HFFc6 (cell line): ENCODE measurements around the gene DTX3. TPM values are rescaled to one million over a fixed set of nuclear protein-coding genes. Genes with fewer than 3 reads are reported as not detected.

Experiments
- DNase-seq: peaks from one replicate; pipeline ENCODE4 v3.0.0-alpha.2; 2018
- H3K27ac Mint-ChIP-seq: 2 replicates; pipeline ENCODE4 v1.8.0; 2020; ENCODE audit warnings: mild to moderate bottlenecking, mixed read lengths
- H3K27me3 Mint-ChIP-seq: 2 replicates; pipeline ENCODE4 v1.8.0; 2021; ENCODE audit warnings: mild to moderate bottlenecking, moderate library complexity, mixed read lengths; ENCODE audit not compliant: insufficient read depth
- H3K36me3 Mint-ChIP-seq: 2 replicates; pipeline ENCODE4 v1.8.0; 2021; ENCODE audit warnings: low read depth, mixed read lengths
- H3K4me1 Mint-ChIP-seq: 2 replicates; pipeline ENCODE4 v1.8.0; 2020; ENCODE audit warnings: low read depth, mixed read lengths
- H3K4me3 Mint-ChIP-seq: 2 replicates; pipeline ENCODE4 v1.8.0; 2020; ENCODE audit warnings: mild to moderate bottlenecking, moderate library complexity, mixed read lengths
- H3K9me3 Mint-ChIP-seq: 2 replicates; pipeline ENCODE4 v1.8.0; 2020; ENCODE audit warnings: mild to moderate bottlenecking, mixed read lengths
- CTCF ChIP-seq: fragments of 200-600 bp; sonication (generic); IDR thresholded peaks from 2 replicates; pipeline ENCODE4 v1.5.0; 2021; ENCODE audit warnings: antibody characterized with exemption, mild to moderate bottlenecking
- total RNA-seq, 6 experiments: library from RNA; stranded (reverse); fragmentation: NEBNext Ultra II Directional; extraction: Animal tissue kit (Norgen Biotek cat#: 25700); gene quantifications; 2 replicates in 1 of 6; 3 replicates in 5 of 6; pipeline ENCODE4 v1.2.3, GENCODE V29; 2021

The DTX3 gene
- total RNA-seq, 6 experiments from 2014 or later, result 17.7 to 21.0 (median 19.2) TPM

- Mint-ChIP-seq H3K4me3 (no peak overlapping the region), H3K27ac (no peak overlapping the region), H3K4me1 (peaks cover 6% of the 10 kb centered on the region; the same call in 1 of the 2 replicates), H3K36me3 (no peaks in the 10 kb centered on the region; the same call in 1 of the 2 replicates), H3K27me3 (peaks cover 29% of the 10 kb centered on the region), H3K9me3 (no peaks in the 10 kb centered on the region)
- no peak for TF ChIP-seq CTCF
- no peak for DNase-seq
Observed at GRCh38 chr12:57624441-57625220, 20.0 kb downstream of the DTX3 start.

DNA sequence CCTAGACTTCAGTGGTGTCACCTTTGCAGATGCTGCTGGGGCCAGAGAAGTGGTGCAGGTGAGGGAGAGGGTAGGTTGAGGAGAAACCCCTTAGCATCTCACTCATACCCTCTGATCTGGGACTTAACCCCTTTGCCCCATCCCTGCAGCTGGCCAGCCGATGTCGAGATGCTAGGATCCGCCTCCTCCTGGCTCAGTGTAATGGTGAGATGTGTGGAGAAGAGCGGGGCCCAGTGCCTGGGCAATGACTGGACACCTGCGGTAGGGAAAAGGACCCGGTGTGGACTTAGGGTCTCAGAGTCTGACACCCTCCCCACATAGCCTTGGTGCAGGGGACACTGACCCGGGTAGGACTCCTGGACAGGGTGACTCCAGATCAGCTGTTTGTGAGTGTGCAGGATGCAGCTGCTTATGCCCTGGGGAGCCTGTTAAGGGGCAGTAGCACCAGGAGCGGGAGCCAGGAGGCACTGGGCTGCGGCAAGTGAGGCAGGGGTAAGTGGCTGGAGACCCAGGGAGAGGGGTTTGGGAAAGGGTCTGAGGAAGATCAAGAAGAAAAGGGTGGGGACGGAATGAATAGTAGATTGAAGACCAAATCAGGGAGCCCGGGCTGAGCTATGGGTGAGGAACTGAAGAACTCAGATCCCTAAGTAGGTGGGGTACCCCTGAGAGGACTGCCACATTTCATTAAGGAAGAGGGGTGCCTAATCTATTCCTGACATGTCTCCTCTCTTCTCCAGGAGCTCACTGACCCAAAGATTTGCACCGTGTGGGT, 20.8 kb downstream of the DTX3 start:
- H3K27ac Mint-ChIP-seq, result no peak overlapping the region
- no peak for TF ChIP-seq CTCF
- H3K9me3 Mint-ChIP-seq, result no peaks in the 10 kb centered on the region
- no peak for DNase-seq
- H3K27me3 Mint-ChIP-seq, result peaks cover 29% of the 10 kb centered on the region
- H3K4me1 Mint-ChIP-seq, result peaks cover 6% of the 10 kb centered on the region; the same call in 1 of the 2 replicates
- no peaks in the 10 kb centered on the region; the same call in 1 of the 2 replicates for H3K36me3 Mint-ChIP-seq
- H3K4me3 Mint-ChIP-seq, result no peak overlapping the region

GRCh38 chr12:57626111-57626920, 21.7 kb downstream of the DTX3 start:
- H3K27ac Mint-ChIP-seq, result no peak overlapping the region
- H3K4me3 Mint-ChIP-seq, result no peak overlapping the region
- H3K36me3 Mint-ChIP-seq, result no peaks in the 10 kb centered on the region; the same call in 1 of the 2 replicates
- H3K9me3 Mint-ChIP-seq, result no peaks in the 10 kb centered on the region
- H3K27me3 Mint-ChIP-seq, result peaks cover 29% of the 10 kb centered on the region
- peaks cover 6% of the 10 kb centered on the region; the same call in 1 of the 2 replicates for H3K4me1 Mint-ChIP-seq
- DNase-seq, result no peak
- no peak for TF ChIP-seq CTCF

DNA sequence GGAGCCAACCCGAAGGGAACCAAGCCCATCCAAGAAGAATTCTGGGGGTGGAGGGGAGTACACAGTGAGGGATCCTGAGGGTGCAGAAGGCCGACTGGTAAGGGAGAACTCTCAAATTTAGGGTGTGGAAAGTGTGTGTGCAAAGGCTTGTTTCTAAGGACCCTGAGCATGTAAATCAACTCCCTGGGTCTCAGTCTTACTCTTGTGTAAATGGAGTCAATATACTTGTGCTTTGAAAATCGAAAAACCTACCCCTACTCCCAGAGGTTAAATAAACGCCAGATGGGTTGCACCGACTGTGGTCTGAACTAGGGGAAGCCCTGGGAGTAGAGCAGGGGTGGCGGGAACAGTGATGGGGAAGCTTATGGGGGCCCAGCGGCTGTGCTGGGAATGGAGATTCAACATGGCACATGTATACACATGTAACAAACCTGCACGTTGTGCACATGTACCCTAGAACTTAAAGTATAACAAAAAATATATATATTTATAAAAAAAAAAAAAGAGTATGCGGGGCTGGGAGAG, 22.4 kb downstream of the DTX3 start:
- H3K27me3 Mint-ChIP-seq, result peaks cover 29% of the 10 kb centered on the region
- DNase-seq, result no peak
- TF ChIP-seq CTCF, result no peak
- H3K36me3 Mint-ChIP-seq, result no peaks in the 10 kb centered on the region; the same call in 1 of the 2 replicates
- peaks cover 4% of the 10 kb centered on the region; the same call in 1 of the 2 replicates for H3K4me1 Mint-ChIP-seq
- H3K4me3 Mint-ChIP-seq, result no peak overlapping the region
- no peak overlapping the region for H3K27ac Mint-ChIP-seq
- H3K9me3 Mint-ChIP-seq, result no peaks in the 10 kb centered on the region
